ENCODE measurements around the gene ADORA2A. TPM values are rescaled to one million over a fixed set of nuclear protein-coding genes. Genes with fewer than 3 reads are reported as not detected.

The ADORA2A gene
- total RNA-seq, 1 experiment from 2014 or later: 4.0 TPM

DNA sequence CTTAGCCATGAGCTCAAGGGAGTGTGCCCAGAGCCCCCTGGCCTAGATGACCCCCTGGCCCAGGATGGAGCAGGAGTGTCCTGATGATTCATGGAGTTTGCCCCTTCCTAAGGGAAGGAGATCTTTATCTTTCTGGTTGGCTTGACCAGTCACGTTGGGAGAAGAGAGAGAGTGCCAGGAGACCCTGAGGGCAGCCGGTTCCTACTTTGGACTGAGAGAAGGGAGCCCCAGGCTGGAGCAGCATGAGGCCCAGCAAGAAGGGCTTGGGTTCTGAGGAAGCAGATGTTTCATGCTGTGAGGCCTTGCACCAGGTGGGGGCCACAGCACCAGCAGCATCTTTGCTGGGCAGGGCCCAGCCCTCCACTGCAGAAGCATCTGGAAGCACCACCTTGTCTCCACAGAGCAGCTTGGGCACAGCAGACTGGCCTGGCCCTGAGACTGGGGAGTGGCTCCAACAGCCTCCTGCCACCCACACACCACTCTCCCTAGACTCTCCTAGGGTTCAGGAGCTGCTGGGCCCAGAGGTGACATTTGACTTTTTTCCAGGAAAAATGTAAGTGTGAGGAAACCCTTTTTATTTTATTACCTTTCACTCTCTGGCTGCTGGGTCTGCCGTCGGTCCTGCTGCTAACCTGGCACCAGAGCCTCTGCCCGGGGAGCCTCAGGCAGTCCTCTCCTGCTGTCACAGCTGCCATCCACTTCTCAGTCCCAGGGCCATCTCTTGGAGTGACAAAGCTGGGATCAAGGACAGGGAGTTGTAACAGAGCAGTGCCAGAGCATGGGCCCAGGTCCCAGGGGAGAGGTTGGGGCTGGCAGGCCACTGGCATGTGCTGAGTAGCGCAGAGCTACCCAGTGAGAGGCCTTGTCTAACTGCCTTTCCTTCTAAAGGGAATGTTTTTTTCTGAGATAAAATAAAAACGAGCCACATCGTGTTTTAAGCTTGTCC is 14.3 kb downstream of the ADORA2A start:
- ChIA-PET CTCF (no interaction called here), POLR2A (no interaction called here)
- no peak overlapping the region for H3K27ac Mint-ChIP-seq (ENCODE audit: unreplicated experiment)
- no peaks in the 10 kb centered on the region for H3K9me3 ChIP-seq
- H3K4me3 Mint-ChIP-seq (ENCODE audit: unreplicated experiment): no peak overlapping the region
- DNase-seq: no peak
- H3K4me3 ChIP-seq (ENCODE audit: low read depth, low read length): no peak overlapping the region
- H3K27me3 Mint-ChIP-seq (ENCODE audit: insufficient read depth, unreplicated experiment): no peaks in the 10 kb centered on the region
- no TSS peak for BruUV-seq (replicated peaks)
- no peaks in the 10 kb centered on the region for H3K9me3 Mint-ChIP-seq (ENCODE audit: unreplicated experiment)
- intact Hi-C loops (cut with micrococcal nuclease; ENCODE audit: unreplicated experiment): no loop called here
- H3K27me3 ChIP-seq (replicated peaks; ENCODE audit: control insufficient read depth, insufficient read depth, low read length): no peaks in the 10 kb centered on the region
- TF ChIP-seq, protein P1, sequence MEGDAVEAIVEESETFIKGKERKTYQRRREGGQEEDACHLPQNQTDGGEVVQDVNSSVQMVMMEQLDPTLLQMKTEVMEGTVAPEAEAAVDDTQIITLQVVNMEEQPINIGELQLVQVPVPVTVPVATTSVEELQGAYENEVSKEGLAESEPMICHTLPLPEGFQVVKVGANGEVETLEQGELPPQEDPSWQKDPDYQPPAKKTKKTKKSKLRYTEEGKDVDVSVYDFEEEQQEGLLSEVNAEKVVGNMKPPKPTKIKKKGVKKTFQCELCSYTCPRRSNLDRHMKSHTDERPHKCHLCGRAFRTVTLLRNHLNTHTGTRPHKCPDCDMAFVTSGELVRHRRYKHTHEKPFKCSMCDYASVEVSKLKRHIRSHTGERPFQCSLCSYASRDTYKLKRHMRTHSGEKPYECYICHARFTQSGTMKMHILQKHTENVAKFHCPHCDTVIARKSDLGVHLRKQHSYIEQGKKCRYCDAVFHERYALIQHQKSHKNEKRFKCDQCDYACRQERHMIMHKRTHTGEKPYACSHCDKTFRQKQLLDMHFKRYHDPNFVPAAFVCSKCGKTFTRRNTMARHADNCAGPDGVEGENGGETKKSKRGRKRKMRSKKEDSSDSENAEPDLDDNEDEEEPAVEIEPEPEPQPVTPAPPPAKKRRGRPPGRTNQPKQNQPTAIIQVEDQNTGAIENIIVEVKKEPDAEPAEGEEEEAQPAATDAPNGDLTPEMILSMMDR (IDR thresholded peaks at IDR 0.05; ENCODE audit: insufficient read depth in 1 of 2, low read depth in 1 of 2, low read length in 1 of 2, severe bottlenecking in 1 of 2, unreplicated experiment in 1 of 2): no peak
- peaks cover 3% of the 10 kb centered on the region for H3K36me3 ChIP-seq (ENCODE audit: control insufficient read depth, insufficient read depth, low read length)
- H3K36me3 Mint-ChIP-seq (ENCODE audit: insufficient read depth, unreplicated experiment): peaks cover 13% of the 10 kb centered on the region
- H3K4me1 ChIP-seq: no peaks in the 10 kb centered on the region
- no peaks in the 10 kb centered on the region for H3K4me1 Mint-ChIP-seq (ENCODE audit: low read depth, unreplicated experiment)

DNA sequence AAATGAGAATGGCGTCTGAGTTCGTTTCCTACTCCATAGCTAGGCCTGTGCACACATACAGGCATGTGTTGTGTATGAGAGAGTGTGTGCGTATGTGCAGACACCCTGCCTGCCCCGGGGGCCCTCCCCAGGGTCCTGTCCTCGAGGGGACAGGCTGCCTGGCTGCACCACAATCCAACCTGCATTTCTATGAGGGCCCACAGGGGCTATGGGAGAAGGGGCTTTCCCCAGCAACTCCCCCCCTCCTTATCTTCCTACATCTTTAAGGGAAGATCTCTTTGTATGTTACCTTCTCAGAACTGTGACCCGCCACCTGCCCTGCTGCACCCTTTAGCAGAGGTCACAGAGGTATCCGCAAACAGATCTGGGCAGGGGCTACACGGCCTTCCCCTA is 14.9 kb downstream of the ADORA2A start:
- Mint-ChIP-seq H3K27me3 (ENCODE audit: insufficient read depth, unreplicated experiment) (no peaks in the 10 kb centered on the region), H3K27ac (ENCODE audit: unreplicated experiment) (no peak overlapping the region), H3K4me3 (ENCODE audit: unreplicated experiment) (no peak overlapping the region), H3K36me3 (ENCODE audit: insufficient read depth, unreplicated experiment) (peaks cover 11% of the 10 kb centered on the region), H3K9me3 (ENCODE audit: unreplicated experiment) (no peaks in the 10 kb centered on the region), H3K4me1 (ENCODE audit: low read depth, unreplicated experiment) (no peaks in the 10 kb centered on the region)
- POLR2A ChIA-PET: no interaction called here
- Histone ChIP-seq H3K27me3 (replicated peaks; ENCODE audit: control insufficient read depth, insufficient read depth, low read length) (no peaks in the 10 kb centered on the region), H3K4me1 (no peaks in the 10 kb centered on the region), H3K36me3 (ENCODE audit: control insufficient read depth, insufficient read depth, low read length) (peaks cover 1% of the 10 kb centered on the region; the same call in 1 of the 2 replicates), H3K9me3 (no peaks in the 10 kb centered on the region), H3K4me3 (ENCODE audit: low read depth, low read length) (no peak overlapping the region)
- TF ChIP-seq, protein P1 (IDR thresholded peaks at IDR 0.05; ENCODE audit: insufficient read depth in 1 of 2, low read depth in 1 of 2, low read length in 1 of 2, severe bottlenecking in 1 of 2, unreplicated experiment in 1 of 2): no peak
- CTCF ChIA-PET: no interaction called here
- no TSS peak for BruUV-seq (replicated peaks)
- intact Hi-C loops (cut with micrococcal nuclease; ENCODE audit: unreplicated experiment): no loop called here
- DNase-seq: no peak

DNA sequence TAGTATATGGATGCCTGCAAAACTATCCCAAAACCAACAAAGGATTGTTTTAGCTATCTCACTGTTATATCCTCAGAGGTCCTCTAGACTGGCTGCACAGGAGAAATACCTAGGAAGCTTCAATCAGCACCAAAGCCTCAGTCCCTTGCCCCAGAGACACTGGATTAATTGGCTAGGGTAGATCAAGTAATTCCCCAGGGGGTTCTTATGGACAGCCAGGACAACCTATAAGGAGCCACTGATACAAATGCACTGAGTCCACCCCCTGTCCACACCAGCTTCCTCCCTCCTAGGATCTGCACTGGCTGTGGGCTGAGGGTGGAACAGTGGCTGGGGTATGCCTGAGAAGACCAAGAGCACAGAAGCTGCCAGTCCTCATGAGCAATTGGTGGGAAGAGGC is 16.3 kb downstream of the ADORA2A start:
- H3K4me3 Mint-ChIP-seq (ENCODE audit: unreplicated experiment): no peak overlapping the region
- H3K9me3 Mint-ChIP-seq (ENCODE audit: unreplicated experiment): no peaks in the 10 kb centered on the region
- Histone ChIP-seq H3K4me1 (no peaks in the 10 kb centered on the region), H3K4me3 (ENCODE audit: low read depth, low read length) (no peak overlapping the region), H3K36me3 (ENCODE audit: control insufficient read depth, insufficient read depth, low read length) (peaks cover 2% of the 10 kb centered on the region; the same call in 1 of the 2 replicates), H3K27me3 (replicated peaks; ENCODE audit: control insufficient read depth, insufficient read depth, low read length) (no peaks in the 10 kb centered on the region), H3K9me3 (no peaks in the 10 kb centered on the region)
- no peak for DNase-seq
- peaks cover 18% of the 10 kb centered on the region for H3K36me3 Mint-ChIP-seq (ENCODE audit: insufficient read depth, unreplicated experiment)
- H3K27ac Mint-ChIP-seq (ENCODE audit: unreplicated experiment): no peak overlapping the region
- intact Hi-C loops (cut with micrococcal nuclease; ENCODE audit: unreplicated experiment): no loop called here
- no peaks in the 10 kb centered on the region for H3K27me3 Mint-ChIP-seq (ENCODE audit: insufficient read depth, unreplicated experiment)
- CTCF ChIA-PET: interaction anchor here (0.6 kb wide), 1 partner anchor 13 kb away, joined by 4 read pairs; no protein-coding TSS in a partner anchor
- POLR2A ChIA-PET: no interaction called here
- H3K4me1 Mint-ChIP-seq (ENCODE audit: low read depth, unreplicated experiment): no peaks in the 10 kb centered on the region
- TF ChIP-seq, protein P1 (IDR thresholded peaks at IDR 0.05; ENCODE audit: insufficient read depth in 1 of 2, low read depth in 1 of 2, low read length in 1 of 2, severe bottlenecking in 1 of 2, unreplicated experiment in 1 of 2): no peak
- BruUV-seq (replicated peaks): no TSS peak

Data from Caco-2 (cell line).